HepG2 (cell line): Measurements from ENCODE around the gene PHACTR1. TPM values are rescaled to one million over a fixed set of nuclear protein-coding genes. Genes with fewer than 3 reads are reported as not detected.

ENCODE experiments used
- ATAC-seq: fragments of 200-7000 bp; cut with Tn5 transposase; 3 replicates; pipeline ENCODE4 v1.9.1; 2020; ENCODE audit warnings: mild to moderate bottlenecking, moderate library complexity
- BruUV-seq: library from RNA; stranded (reverse); fragments of 400-500 nt; replicated peaks from 2 replicates; lab custom pipeline; 2021; lab: Mats Ljungman, UMichigan
- CTCF ChIA-PET: fragments of 300-600 bp; formaldehyde crosslinking; extraction: SDS; loops from one replicate; lab custom pipeline; 2021; ENCODE audit warnings: low total read pairs, inconsistent platforms, low intra/inter-chr PET ratio; lab: Yijun Ruan, JAX
- POLR2A ChIA-PET: fragments of 350-600 bp; sonication (Branson Sonifier 250); formaldehyde crosslinking; loops from one replicate; lab custom pipeline; 2020; ENCODE audit warnings: antibody characterized with exemption, inconsistent platforms; lab: Yijun Ruan, JAX
- DNase-seq: peaks from one replicate; pipeline ENCODE4 v3.0.0-alpha.2; 2015; ENCODE audit warnings: low spot score
- FAIRE-seq: peaks from 3 replicates; lab custom pipeline; 2011; peaks lifted over from hg19 to GRCh38; lab: Jason Lieb, UNC
- H2AFZ ChIP-seq: one replicate; pipeline ENCODE4 v1.6.1; 2011; ENCODE audit warnings: low read length, inconsistent platforms
- H3K27ac ChIP-seq: fragments of 300-600 bp; 3 replicates; pipeline ENCODE4 v1.8.0; 2011; ENCODE audit warnings: mixed run types, mild to moderate bottlenecking, mixed read lengths, low read length, inconsistent platforms; ENCODE audit not compliant: insufficient read depth; ENCODE audit errors: extremely low read length
- H3K27me3 ChIP-seq, 2 experiments: fragments of 200-600 bp in 1 of 2; 2 replicates in 1 of 2; 3 replicates in 1 of 2; pipeline versions ENCODE4 v1.6.0 to v1.8.0; 2011; ENCODE audit warnings: low read length in 2 of 2, mild to moderate bottlenecking in 2 of 2, moderate library complexity in 2 of 2, inconsistent platforms in 1 of 2; ENCODE audit not compliant: insufficient read depth in 2 of 2, control insufficient read depth in 1 of 2
- H3K36me3 ChIP-seq, 2 experiments: fragments of 200-600 bp in 1 of 2; replicated peaks in 1 of 2; 2 replicates in 1 of 2; 3 replicates in 1 of 2; pipeline versions ENCODE4 v1.5.1 to v1.8.0; 2011; ENCODE audit warnings: low read length in 2 of 2, inconsistent platforms in 1 of 2; ENCODE audit not compliant: insufficient read depth in 2 of 2, control insufficient read depth in 1 of 2
- H3K4me1 ChIP-seq: 2 replicates; pipeline ENCODE4 v1.5.1; 2012; ENCODE audit warnings: low read length, inconsistent platforms; ENCODE audit not compliant: insufficient read depth
- H3K4me2 ChIP-seq: 2 replicates; pipeline ENCODE4 v1.6.0; 2011; ENCODE audit warnings: low read depth, low read length, inconsistent platforms
- H3K4me3 ChIP-seq, 3 experiments: fragments of 200-600 bp in 1 of 3; sonication (generic), shearing (Covaris generic) in 1 of 3; replicated peaks in 1 of 3; 2 replicates each; pipeline ENCODE4 v1.5.1; 2011 to 2016; ENCODE audit warnings: low read length in 3 of 3, inconsistent platforms in 2 of 3, low read depth in 2 of 3, mild to moderate bottlenecking in 2 of 3, control low read depth in 1 of 3, mixed read lengths in 1 of 3; ENCODE audit not compliant: insufficient read depth in 1 of 3
- H3K79me2 ChIP-seq: one replicate; pipeline ENCODE4 v1.6.1; 2011; ENCODE audit warnings: low read length, inconsistent platforms; ENCODE audit not compliant: insufficient read depth
- H3K9ac ChIP-seq: 2 replicates; pipeline ENCODE4 v1.6.0; 2011; ENCODE audit warnings: mild to moderate bottlenecking, low read depth, low read length, inconsistent platforms; ENCODE audit not compliant: insufficient read depth
- H3K9me3 ChIP-seq: 2 replicates; pipeline ENCODE4 v1.5.1; 2012; ENCODE audit warnings: mild to moderate bottlenecking, low read length
- H4K20me1 ChIP-seq: 2 replicates; pipeline ENCODE4 v1.6.0; 2011; ENCODE audit warnings: inconsistent platforms, mild to moderate bottlenecking, low read length, moderate library complexity; ENCODE audit not compliant: insufficient read depth
- ATF7-NPFF ChIP-seq: sonication (generic); formaldehyde crosslinking; IDR thresholded peaks from 2 replicates; pipeline ENCODE4 v1.8.1; 2023; ENCODE audit warnings: mild to moderate bottlenecking, low read depth, missing genetic modification reagents, moderate library complexity
- CBX5 ChIP-seq: sonication (generic); formaldehyde crosslinking; IDR thresholded peaks from 2 replicates; pipeline ENCODE4 v1.4.0; 2020; ENCODE audit warnings: missing genetic modification reagents, borderline replicate concordance
- DNMT1 ChIP-seq: sonication (generic); formaldehyde crosslinking; IDR thresholded peaks from 2 replicates; pipeline ENCODE4 v1.5.1; 2020; ENCODE audit warnings: mild to moderate bottlenecking, missing genetic modification reagents
- FOSL2 ChIP-seq: sonication (generic); formaldehyde crosslinking; IDR thresholded peaks from 2 replicates; pipeline ENCODE4 v1.4.0; 2020; ENCODE audit warnings: missing genetic modification reagents
- HDAC1 ChIP-seq: sonication (generic); formaldehyde crosslinking; IDR thresholded peaks from 2 replicates; pipeline ENCODE4 v1.5.1; 2020; ENCODE audit warnings: mild to moderate bottlenecking, missing genetic modification reagents
- HNF4A ChIP-seq: sonication (generic); formaldehyde crosslinking; IDR thresholded peaks from 2 replicates; pipeline ENCODE4 v1.4.0; 2020; ENCODE audit warnings: missing genetic modification reagents
- JDP2 ChIP-seq: sonication (generic); formaldehyde crosslinking; IDR thresholded peaks from 2 replicates; pipeline ENCODE4 v1.8.1; 2022; ENCODE audit warnings: missing genetic modification reagents, borderline replicate concordance
- KDM1A ChIP-seq: IDR thresholded peaks from 2 replicates; pipeline ENCODE4 v1.6.1; 2016; ENCODE audit warnings: missing compliant biosample characterization
- NR1H2 ChIP-seq: sonication (generic); formaldehyde crosslinking; IDR thresholded peaks from 2 replicates; pipeline ENCODE4 v1.8.1; 2022; ENCODE audit warnings: low read depth, missing genetic modification reagents, borderline replicate concordance
- SALL1 ChIP-seq: sonication (generic); formaldehyde crosslinking; IDR thresholded peaks from 2 replicates; pipeline ENCODE4 v1.8.0; 2022; ENCODE audit warnings: mild to moderate bottlenecking, missing genetic modification reagents
- U2AF2 ChIP-seq: fragments of 200-400 bp; formaldehyde crosslinking; IDR thresholded peaks from 2 replicates; pipeline ENCODE4 v1.6.1; 2017; ENCODE audit warnings: low read depth, mild to moderate bottlenecking, low read length
- ZBTB46 ChIP-seq: sonication (generic); formaldehyde crosslinking; IDR thresholded peaks from 2 replicates; pipeline ENCODE4 v1.4.0; 2020; ENCODE audit warnings: mild to moderate bottlenecking, missing genetic modification reagents, borderline replicate concordance
- ZFP91 ChIP-seq: sonication (generic); formaldehyde crosslinking; IDR thresholded peaks from 2 replicates; pipeline ENCODE4 v1.9.0; 2022; ENCODE audit warnings: missing genetic modification reagents, mild to moderate bottlenecking, borderline replicate concordance
- ZFYVE20 ChIP-seq: sonication (generic); formaldehyde crosslinking; IDR thresholded peaks from 2 replicates; pipeline ENCODE4 v1.8.0; 2023; ENCODE audit warnings: low read depth, mild to moderate bottlenecking, moderate library complexity, missing genetic modification reagents, borderline replicate concordance
- ZNF136 ChIP-seq: sonication (generic); formaldehyde crosslinking; IDR thresholded peaks from 2 replicates; pipeline ENCODE4 v1.8.1; 2022; ENCODE audit warnings: low read depth, mild to moderate bottlenecking, moderate library complexity, missing genetic modification reagents
- ZNF260 ChIP-seq: sonication (generic); formaldehyde crosslinking; IDR thresholded peaks from 2 replicates; pipeline ENCODE4 v1.4.0; 2020; ENCODE audit warnings: missing genetic modification reagents, low read depth, mild to moderate bottlenecking, borderline replicate concordance
- ZNF510 ChIP-seq: sonication (generic); formaldehyde crosslinking; IDR thresholded peaks from 2 replicates; pipeline ENCODE4 v1.4.0; 2020; ENCODE audit warnings: low read depth, mild to moderate bottlenecking, missing genetic modification reagents
- ZNF746 ChIP-seq: sonication (generic); formaldehyde crosslinking; IDR thresholded peaks from 2 replicates; pipeline ENCODE4 v1.8.0; 2022; ENCODE audit warnings: mild to moderate bottlenecking, missing genetic modification reagents
- ZNF775 ChIP-seq: sonication (generic); formaldehyde crosslinking; IDR thresholded peaks from 2 replicates; pipeline ENCODE4 v1.4.0; 2020; ENCODE audit warnings: missing genetic modification reagents, mild to moderate bottlenecking, moderate library complexity, borderline replicate concordance
- WGBS: methylation state at CpG from one replicate; pipeline ENCODE4 v1.1.6; 2017; ENCODE audit warnings: low lambda C conversion rate; 5-methylcytosine and 5-hydroxymethylcytosine counted together
- in situ Hi-C: cut with HindIII; loops from 2 replicates; pipeline ENCODE4 v1.10.0; 2017; ENCODE audit warnings: low pct_unique_long_range_greater_than_20kb; ENCODE audit not compliant: extremely low pct_ligation_motif_present
- intact Hi-C: fragments of 100-400 bp; cut with micrococcal nuclease; formaldehyde crosslinking; loops from one replicate; pipeline ENCODE4 v1.10.0; 2022; ENCODE audit not compliant: unreplicated experiment
- polyA plus RNA-seq, 8 experiments: library from polyadenylated mRNA; depleted of rRNA in 3 of 8; stranded (reverse) in 7 of 8; unstranded in 1 of 8; fragments of >200 nt; fragmentation: Illumina TruSeq in 4 of 8; extraction: Trizol in 4 of 8; gene quantifications; 2 replicates each; pipeline versions ENCODE4 v1.2.1 to v1.2.3, GENCODE V29; 2011 to 2016; ENCODE audit warnings: low read depth in 4 of 8, missing spikeins in 1 of 8, mixed read lengths in 1 of 8; ENCODE audit not compliant: insufficient read depth in 1 of 8
- total RNA-seq, 5 experiments: library from RNA; depleted of rRNA; stranded (reverse); fragments of >200 nt; fragmentation: Illumina TruSeq; extraction: Trizol; gene quantifications; 2 replicates each; pipeline ENCODE4 v1.2.3, GENCODE V29; 2016; ENCODE audit warnings: low read depth in 1 of 5

The PHACTR1 gene
- total and polyA plus RNA-seq, 2 of the 13 experiments (the other 11 are each of a cell fraction or from before 2014, with no cell fraction given): 0.09 TPM; not detected in 1

- no peak for TF ChIP-seq ZBTB46 (CRISPR knock-in tag)
- TF ChIP-seq SALL1: no peak
- TF ChIP-seq HDAC1 (CRISPR knock-in tag): no peak
- TF ChIP-seq ZNF136 (CRISPR knock-in tag): no peak
- TF ChIP-seq ZNF510 (CRISPR knock-in tag): no peak
- no peak for TF ChIP-seq KDM1A (CRISPR knock-in tag)
- no peak for TF ChIP-seq JDP2 (CRISPR knock-in tag)
- no peak for TF ChIP-seq NR1H2 (CRISPR knock-in tag)
- no peak for TF ChIP-seq FOSL2 (CRISPR knock-in tag)
- TF ChIP-seq U2AF2: no peak
- TF ChIP-seq, all 625 proteins: peak for 0
Observed at GRCh38 chr6:12969966-12970365, 253.4 kb downstream of the PHACTR1 start (continued).

GRCh38 chr6:12973386-12973785 is 256.8 kb downstream of the PHACTR1 start:
- Histone ChIP-seq H3K9me3 (no peaks in the 10 kb centered on the region), H3K9ac (no peak overlapping the region), H2AFZ (no peak overlapping the region), H3K36me3 (no peaks in the 10 kb centered on the region), H3K27ac (no peak overlapping the region), H3K79me2 (no peaks in the 10 kb centered on the region), H3K27me3 (peaks cover 0 to 11% of the 10 kb centered on the region in 2 experiments; a peak in 3 of 5 replicates), H3K4me2 (no peak overlapping the region), H3K4me3 (no peak overlapping the region), H3K4me1 (no peaks in the 10 kb centered on the region), H4K20me1 (no peaks in the 10 kb centered on the region)
- CTCF ChIA-PET: no interaction called here
- FAIRE-seq (no peak), DNase-seq (no peak), ATAC-seq (no peak)
- intact Hi-C loops: no loop called here
- POLR2A ChIA-PET: no interaction called here
- in situ Hi-C loops: no loop called here
- BruUV-seq: no TSS peak
- WGBS: 8% methylated on average over 4 of the region's 4 CpGs
- TF ChIP-seq HNF4A (no peak), DNMT1 (CRISPR knock-in tag) (no peak), ZNF746 (no peak), ZNF775 (CRISPR knock-in tag) (no peak), ZBTB46 (CRISPR knock-in tag) (no peak), ZNF260 (CRISPR knock-in tag) (no peak), ATF7-NPFF (CRISPR knock-in tag) (no peak), ZFYVE20 (CRISPR knock-in tag) (no peak), ZFP91 (CRISPR knock-in tag) (no peak), CBX5 (CRISPR knock-in tag) (no peak)
